Activated gamma-delta T cell (primary cell): ENCODE data around the gene ABI3.
"Not testable (repeated sequence)": the region's sequence is repeated elsewhere in the genome, so short reads cannot be mapped to it uniquely, and the experiment has no call there.

Experiments
- DNase-seq: peaks from one replicate; lab custom pipeline; 2025; lab: John Stamatoyannopoulos, UW
- total RNA-seq, 2 donors: gene quantifications; one replicate each; lab custom pipeline; 2026; lab: John Stamatoyannopoulos, UW

ABI3 gene
- 24.0 to 57.0 reads per million in 2 donors for total RNA-seq

GRCh38 chr17:49210158-49211029 is at the start of gene ABI3, which contains the start of gene GNGT2:
Gene ABI3 (plus strand): TSS chr17:49210707. CDS start chr17:49210725, 18 bp downstream.
Gene GNGT2 (minus strand): TSS chr17:49210574. CDS start chr17:49207422, 3,152 bp downstream.
- no peak for DNase-seq

- DNase-seq = no peak
Measured at GRCh38 chr17:49162866-49163265, 47.6 kb upstream of the ABI3 start.

GRCh38 chr17:49165143-49165542 is 45.4 kb upstream of the ABI3 start:
- no peak for DNase-seq

- DNase-seq = no peak
Measured at GRCh38 chr17:49168706-49169105, 41.8 kb upstream of the ABI3 start.

GRCh38 chr17:49170216-49170615 is 40.3 kb upstream of the ABI3 start:
- DNase-seq = no peak

- DNase-seq = not testable (repeated sequence)
Measured at GRCh38 chr17:49170711-49171110, 39.8 kb upstream of the ABI3 start.

GRCh38 chr17:49175978-49176377 is 34.5 kb upstream of the ABI3 start:
- not testable (repeated sequence) for DNase-seq

- no peak for DNase-seq
Measured at GRCh38 chr17:49180303-49180702, 30.2 kb upstream of the ABI3 start.

GRCh38 chr17:49180998-49181635 is 29.4 kb upstream of the ABI3 start:
- no peak for DNase-seq

- no peak for DNase-seq
Measured at GRCh38 chr17:49183341-49183740, 27.2 kb upstream of the ABI3 start.

GRCh38 chr17:49183801-49184200 is 26.7 kb upstream of the ABI3 start:
- DNase-seq = no peak

- DNase-seq = not testable (repeated sequence)
Measured at GRCh38 chr17:49184522-49184921, 26.0 kb upstream of the ABI3 start.

GRCh38 chr17:49185381-49185780 is 25.1 kb upstream of the ABI3 start:
- not testable (repeated sequence) for DNase-seq

GRCh38 chr17:49187301-49187700 is 23.2 kb upstream of the ABI3 start:
- DNase-seq = no peak

- no peak for DNase-seq
Measured at GRCh38 chr17:49190932-49191331, 19.6 kb upstream of the ABI3 start.

GRCh38 chr17:49191409-49191916 is 19.0 kb upstream of the ABI3 start:
- no peak for DNase-seq

- DNase-seq = peak; percentile 71
Measured at GRCh38 chr17:49191917-49192741, 18.4 kb upstream of the ABI3 start.

GRCh38 chr17:49193513-49194296 is 16.8 kb upstream of the ABI3 start:
- no peak for DNase-seq

GRCh38 chr17:49194297-49194607 is 16.3 kb upstream of the ABI3 start:
- no peak for DNase-seq

- DNase-seq = no peak
Measured at GRCh38 chr17:49195751-49196150, 14.8 kb upstream of the ABI3 start.

- no peak for DNase-seq
Measured at GRCh38 chr17:49196520-49196919, 14.0 kb upstream of the ABI3 start.
